NCI-H1417 treated with DMSO at 0.1 percent for 48 hours (cell line): ENCODE data around the gene CRP.
"Not testable (repeated sequence)": the region's sequence is repeated elsewhere in the genome, so short reads cannot be mapped to it uniquely, and the experiment has no call there.

Source experiments
- DNase-seq: peaks from one replicate; lab custom pipeline; 2025; lab: John Stamatoyannopoulos, UW

The CRP gene, protein sequence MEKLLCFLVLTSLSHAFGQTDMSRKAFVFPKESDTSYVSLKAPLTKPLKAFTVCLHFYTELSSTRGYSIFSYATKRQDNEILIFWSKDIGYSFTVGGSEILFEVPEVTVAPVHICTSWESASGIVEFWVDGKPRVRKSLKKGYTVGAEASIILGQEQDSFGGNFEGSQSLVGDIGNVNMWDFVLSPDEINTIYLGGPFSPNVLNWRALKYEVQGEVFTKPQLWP

DNA sequence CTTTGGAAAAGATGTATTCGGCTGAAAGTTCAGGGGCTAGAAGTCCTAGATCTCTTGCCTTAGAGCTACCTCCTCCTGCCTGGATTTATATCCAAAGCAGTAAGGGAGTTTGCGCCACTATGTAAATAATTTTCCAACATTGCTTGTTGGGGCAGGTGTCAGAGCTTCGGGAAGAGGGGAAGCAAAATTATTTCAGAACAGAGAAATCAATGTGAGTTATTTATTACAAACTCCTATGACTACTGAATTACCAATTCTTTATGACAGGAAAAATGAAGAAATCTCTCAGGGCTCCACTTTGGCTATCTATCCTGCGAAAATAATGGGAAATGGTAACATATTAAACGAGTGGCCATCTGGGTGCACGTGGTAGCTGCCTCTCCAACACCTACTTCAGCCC lies at the start of gene CRP:
Gene CRP (minus strand): TSS at position 61 of the 400 bp plus-strand sequence. CDS start 104 bp downstream, outside the sequence.
- DNase-seq: no peak

DNA sequence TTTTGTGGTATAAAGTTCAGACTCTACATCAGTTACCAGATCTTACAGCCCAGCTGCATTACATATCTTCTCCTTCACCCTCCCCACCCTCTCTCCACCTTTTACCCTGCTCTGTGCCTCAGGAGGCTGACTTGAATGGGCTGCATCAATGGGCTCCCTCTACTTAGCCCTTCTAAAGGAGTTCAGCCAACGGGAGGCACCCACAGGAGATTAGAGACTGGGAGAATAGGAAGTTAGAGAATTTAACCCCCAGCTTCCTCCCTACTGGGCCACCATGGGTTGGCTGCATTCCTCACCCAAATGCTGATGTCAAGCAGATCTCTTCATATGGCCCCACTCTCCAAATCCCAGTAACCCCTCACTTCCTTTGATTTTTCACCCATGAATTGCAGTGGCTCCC lies 49.3 kb upstream of the CRP start:
- DNase-seq: no peak

DNA sequence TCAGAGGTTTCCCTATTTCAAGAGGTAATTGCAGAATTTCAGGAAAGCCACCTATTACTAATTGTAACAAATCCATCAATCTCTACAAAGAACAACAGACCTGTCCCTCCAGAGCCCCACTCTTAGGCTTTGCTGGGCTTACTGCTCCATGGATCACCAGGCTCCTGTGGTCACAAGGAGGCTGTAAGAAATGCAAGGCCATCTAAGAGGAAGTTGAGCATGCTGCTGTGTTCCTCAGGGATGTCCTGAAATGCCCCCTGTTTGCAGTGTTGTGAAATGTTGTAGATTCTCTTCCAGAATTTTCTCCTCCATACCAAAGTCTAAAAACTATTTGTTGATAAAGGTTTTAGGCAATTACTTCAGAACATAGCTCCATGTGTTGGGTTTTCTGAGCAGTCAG lies 42.0 kb upstream of the CRP start:
- no peak for DNase-seq

DNA sequence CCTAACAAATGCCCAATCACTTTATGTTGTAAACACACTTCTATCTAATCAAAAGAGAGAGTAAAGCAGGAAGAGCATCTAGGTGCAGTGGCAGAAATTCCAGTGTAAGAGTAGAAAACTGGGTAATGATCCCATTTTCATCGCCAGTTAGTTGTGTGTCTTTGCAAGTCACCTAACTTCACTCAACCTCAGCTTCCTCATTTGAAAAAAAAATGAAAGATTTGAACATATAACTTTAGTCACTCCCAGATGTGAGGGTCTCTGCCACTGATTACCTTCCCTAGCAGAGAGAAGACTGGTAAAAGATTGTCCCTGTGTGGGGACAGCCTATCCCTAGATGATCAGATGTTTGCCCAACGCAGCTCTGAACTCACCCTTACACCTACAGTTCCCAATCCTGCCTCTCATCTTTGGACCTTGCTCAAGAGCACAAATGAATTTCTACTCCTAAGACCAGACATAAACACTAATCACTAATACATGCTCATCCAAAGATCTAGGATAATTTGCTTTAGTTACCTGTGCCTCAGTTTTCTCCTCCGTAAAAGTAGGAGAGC lies 41.1 kb upstream of the CRP start:
- DNase-seq: no peak

DNA sequence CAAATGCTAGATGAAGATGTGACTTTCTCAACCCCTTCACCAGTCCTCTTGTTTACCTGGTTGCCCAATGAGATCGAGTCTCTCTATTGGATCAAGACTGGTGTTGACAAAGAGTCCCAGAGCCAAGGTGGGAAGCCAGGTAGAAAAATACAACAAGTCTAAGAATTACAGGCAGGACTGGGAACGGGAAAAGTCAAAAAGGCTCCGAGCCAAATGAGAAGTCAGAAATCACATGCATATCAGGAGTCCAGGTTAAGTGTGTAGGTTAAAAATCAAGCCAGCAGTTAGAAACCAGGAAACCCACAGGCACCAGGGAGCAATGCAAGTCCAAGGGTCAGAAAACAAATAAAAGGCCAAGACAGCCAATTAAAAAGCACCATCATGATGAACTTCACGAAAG lies 39.0 kb upstream of the CRP start:
- DNase-seq: no peak

DNA sequence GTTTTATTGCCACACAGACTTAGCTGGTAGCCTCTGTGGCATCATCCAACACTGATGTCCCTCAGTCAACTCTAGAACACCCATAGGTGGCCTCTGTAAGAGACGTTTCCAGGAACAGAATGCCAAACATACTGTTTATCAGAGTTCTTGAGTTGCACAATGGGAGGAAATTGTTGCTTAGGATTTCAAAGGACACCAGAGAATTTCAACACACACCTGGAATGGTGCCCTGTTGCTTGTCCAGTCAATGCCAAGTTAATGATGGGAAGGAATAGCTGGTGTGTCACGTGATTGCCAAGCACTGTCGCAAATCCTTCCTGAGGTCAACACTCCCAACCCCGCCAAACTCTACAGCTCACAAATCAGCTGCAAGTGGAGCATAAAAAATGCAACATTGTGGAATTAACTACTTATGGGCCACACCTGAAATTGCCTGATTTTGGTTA lies 37.8 kb upstream of the CRP start:
- no peak for DNase-seq

DNA sequence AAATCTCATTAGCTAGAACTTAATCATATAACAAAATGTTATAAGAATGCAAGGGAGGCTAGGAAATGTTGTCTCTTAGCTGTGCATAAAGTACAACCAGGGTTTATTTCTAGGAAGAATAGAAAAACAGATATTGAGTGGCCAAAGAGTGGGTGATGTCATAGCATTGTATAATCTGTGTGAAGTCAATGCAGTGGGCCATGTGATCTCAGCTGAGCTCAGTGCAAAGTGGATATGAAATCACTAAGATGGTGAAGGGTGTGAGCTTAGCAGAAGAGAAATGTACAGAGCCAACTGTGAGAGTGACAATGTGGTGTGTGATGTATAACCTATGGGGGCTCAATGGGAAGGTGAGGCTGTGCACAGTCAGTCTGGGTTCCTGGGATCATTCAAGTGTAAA lies 36.6 kb upstream of the CRP start:
- DNase-seq: no peak

DNA sequence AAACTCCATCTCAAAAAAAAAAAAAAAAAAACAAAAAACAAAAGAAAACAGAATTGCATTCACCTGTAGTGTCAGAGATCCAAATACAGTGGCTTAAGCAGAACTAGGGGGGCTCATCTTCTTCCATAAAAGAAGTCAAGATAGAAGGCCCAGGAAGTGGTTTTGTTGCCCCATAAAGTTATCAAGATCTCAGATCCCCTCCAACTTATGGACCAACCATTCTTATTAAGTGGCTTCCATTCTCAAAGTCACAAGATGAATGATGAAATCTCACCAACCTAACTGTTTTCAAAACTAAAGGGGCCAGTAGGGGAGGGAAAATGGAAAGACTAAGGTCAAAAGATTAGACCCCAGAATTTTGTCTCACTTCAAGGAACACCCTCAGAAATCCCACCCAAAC lies 36.2 kb upstream of the CRP start:
- no peak for DNase-seq

DNA sequence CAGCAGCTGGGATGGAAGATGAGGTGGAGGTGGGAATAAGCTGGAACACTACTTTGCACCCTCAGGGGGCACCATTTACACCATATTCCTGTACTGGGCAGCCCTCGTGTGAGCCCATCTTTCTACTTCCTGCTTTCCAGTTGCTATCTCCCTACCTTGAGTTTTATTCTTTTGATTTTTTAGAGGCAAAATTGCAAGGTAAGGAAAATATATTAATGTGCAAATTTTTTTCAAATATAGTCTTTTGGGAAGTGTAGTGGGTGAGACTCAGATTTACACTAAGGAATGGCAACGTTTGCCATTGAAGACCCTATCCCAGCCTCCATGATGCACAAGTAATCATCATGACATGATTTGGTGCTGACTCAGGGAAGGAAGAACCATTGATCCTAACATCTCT lies 35.2 kb upstream of the CRP start:
- DNase-seq: no peak

DNA sequence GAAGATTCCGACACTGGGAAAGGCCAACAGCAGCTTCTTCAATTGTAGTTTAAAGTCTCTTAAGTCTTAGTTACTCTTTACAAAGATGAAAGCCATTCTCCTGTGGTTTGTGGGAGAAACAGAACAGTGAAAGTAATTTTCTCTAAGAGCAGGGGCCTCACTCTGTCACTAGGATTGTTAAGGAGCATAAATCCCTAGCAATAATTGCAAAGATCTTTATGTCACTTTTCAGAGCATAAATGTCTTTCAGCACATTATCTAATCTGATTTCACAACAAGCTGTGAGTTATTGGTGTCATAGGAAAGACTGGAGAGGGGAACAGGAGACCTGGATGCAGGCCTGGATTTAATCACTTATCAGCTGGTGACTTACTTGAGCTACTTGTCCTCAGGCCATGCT lies 34.0 kb upstream of the CRP start:
- DNase-seq: no peak

DNA sequence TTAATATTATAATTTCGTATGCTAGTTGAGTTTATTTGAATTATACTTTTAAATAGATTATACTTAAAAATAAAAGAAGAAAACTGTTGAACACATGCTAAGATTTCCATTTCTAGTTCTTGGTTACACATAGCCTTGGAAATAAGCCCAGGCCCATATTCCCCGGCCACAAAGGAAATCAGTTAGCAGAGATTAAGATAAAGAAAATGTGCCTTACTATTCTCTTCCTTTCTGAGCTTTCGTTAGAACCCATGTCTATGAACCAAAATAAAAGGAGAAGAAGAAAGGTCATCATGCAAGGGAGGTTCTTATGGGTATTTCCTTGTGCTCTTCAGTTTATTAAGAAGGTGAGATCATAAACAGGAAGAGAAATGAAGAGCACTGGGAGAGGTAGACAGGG lies 32.3 kb upstream of the CRP start:
- no peak for DNase-seq

DNA sequence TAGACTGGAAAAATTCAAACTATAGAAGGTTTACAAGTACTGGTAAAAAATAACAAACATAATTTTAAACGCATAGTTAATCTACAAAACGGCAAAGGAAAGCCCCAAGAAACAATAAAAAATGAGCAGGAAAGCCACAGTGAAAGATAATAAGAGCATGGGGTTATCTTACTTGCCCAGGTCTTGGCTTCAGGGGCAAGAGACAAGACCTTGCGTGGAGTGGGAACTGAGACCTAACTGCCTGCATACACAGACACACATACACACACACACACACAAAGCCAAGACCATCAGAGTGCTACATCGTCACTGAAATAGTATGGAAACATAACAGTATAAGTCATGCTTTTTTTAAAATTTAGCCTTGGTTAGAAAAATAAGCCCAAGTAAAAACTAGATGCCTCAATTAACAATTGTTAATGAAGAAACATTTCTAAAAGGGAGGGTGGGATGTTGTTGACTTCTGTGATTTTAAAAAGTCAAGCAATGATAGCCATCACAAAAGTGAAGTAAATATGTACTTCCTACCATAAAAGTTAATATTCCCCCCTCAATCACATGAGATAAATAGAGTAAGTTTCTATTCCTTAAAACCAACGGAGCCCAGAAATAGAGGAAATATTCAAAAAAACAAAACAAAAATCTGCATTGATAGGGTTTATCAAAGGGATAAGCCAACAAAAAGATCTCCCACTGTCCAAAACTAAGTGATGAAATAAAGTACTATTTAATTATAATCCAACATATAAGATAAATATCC lies 29.4 kb upstream of the CRP start:
- no peak for DNase-seq

DNA sequence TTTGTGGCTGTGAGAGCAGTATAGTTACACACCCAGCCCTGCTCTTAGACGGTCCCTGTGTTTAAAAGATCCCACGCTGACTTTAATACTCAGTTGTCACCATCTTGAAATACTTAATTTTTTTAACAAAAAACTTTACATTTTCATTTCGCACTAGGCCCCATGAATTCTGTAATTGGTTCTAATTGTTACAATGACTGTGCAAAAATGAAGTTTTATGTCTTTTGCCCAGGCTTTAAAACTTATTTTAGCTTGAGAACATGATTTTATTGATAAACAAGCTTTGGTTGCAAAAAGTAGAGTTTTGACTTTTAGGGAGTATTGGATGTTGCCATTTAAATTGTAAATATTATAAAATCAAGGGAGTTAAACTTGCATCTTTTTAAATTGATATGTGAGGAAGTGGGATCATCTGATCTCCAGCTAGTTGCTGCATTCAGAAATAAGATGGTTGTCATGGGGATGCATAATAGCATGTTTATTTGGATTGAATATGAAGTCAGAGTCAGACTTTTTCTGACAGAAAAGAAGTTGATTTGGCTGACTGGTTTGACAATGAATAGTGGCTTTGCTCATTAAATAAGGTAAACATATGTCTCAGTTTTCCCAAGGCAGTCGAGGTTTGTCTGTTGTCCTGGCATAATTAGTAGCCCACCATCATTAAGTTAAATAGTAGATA lies 23.0 kb upstream of the CRP start:
- no peak for DNase-seq

DNA sequence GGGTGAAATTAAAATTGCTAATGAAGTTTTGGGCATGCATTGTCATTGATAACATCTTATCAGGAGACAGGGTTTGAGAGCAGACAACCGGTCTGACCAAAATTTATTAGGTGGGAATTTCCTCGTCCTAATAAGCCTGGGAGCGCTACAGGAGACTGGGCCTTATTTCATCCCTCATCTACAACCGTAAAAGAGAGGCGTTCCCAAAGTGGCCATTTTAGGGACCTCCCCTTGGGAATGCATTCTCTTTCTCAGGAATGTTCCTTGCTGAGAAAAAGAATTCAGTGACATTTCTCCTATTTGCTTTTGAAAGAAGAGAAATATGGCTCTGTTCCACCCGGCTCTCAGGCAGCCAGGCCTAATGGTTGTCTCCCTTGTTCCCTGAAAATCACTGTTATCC lies 8.8 kb upstream of the CRP start:
- not testable (repeated sequence) for DNase-seq

DNA sequence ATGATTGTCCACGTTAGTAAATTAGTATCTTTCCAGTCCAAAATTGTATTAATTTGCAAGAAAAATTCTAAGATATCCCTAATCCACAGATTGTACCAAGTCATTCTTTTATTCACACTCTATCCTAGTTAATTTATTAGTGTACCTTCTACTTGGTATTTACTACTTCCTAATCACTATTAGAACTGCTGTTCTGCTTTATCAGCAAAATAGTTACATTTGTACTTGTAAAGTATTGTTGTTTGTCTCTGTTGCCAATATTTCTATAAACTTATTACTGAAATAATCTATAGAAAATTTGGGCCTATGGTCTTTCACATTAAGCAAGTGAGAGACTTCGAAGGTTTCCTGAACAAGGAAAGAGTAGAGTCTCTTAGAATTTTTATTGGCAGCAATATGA lies 5.6 kb upstream of the CRP start:
- no peak for DNase-seq

DNA sequence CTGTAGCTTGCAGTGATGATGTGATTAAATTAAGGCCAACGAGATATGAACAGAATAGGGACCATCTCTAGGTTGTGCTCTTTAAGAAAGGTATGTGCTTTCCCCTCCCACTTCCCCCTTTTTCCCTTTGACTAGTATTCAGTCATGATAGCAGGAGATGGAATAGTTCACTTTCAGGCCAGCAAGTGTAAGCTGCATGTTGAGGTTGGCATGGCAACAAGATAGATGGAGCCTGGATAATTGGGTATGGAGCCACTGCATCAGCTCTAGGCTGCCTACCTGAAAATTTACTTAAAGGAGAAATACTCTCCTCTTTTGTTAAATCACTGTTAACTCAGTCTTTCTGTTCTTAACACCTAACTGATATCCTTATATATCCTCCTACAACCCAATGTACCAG lies 1.5 kb upstream of the CRP start:
- DNase-seq: no peak

DNA sequence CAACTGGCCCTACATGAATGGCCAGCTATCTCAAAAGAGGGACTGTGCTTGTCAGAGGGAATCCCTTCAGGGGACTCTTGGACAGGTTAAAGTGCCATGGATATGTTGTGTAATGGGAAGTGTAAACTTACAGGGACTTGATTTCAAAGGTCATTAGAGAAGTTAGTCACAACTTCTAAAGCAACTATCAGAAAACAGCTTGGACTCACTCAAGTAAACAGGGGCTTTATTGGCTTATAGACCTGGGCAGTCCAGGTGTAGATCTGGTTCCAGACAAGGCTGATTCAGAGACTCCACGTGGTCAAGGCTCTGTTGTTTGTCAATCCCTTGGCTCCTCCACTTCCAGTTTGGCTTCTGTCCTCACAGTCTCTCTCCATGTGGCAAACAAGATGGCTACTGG lies 2.3 kb downstream of the CRP start:
- DNase-seq: no peak

DNA sequence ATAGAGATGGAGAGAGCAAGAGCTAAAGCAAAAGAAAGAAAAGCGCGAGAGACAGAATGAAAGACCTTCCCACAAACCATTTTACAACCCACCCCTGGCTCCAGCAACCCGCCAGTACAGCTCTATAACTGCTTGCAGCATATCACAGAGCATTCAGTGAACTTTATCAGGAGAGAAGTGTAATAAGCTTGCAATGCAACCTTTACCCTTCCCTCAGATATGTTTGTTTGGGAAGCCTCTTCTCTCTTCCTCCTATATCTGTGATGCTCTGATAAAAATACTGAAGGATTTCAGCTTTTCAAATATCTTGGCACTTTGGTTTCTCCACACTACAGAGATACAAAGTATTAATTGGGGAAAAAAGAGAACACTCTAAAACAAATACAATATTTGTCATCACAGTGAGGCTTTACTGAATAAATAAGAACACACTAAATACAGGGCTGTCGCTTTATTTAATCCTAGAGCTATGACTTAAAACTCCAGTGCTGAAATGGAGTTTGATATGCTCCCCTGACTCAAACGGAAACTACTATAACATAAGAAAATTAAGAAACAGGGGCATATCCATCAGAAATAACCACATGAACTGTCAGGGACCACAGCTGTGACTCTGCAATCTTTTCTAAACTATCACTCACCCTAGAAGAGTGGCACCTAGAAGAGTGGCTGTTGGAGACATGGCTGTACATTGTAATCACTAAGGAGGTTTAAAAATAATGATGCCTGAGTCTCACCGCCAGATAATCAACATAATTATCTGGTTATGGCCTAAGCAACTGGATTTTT lies 6.7 kb downstream of the CRP start:
- DNase-seq: no peak

DNA sequence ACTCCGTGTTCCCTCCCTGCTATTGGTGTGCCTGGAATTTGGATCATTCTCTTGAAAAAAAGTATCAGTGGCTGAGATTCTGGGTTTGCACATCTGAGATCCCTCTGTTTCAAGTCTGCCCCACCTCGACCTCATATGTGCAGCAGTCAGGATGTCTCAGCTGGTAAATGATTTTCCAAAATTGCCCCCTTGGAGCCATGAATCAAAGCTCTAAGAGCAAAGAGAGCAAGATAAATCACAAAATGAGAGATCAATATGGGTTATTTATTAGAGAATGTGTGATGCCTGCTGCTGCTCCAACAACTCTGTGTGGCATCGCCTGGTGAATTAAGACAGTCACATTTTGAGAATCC lies 8.5 kb downstream of the CRP start:
- no peak for DNase-seq

DNA sequence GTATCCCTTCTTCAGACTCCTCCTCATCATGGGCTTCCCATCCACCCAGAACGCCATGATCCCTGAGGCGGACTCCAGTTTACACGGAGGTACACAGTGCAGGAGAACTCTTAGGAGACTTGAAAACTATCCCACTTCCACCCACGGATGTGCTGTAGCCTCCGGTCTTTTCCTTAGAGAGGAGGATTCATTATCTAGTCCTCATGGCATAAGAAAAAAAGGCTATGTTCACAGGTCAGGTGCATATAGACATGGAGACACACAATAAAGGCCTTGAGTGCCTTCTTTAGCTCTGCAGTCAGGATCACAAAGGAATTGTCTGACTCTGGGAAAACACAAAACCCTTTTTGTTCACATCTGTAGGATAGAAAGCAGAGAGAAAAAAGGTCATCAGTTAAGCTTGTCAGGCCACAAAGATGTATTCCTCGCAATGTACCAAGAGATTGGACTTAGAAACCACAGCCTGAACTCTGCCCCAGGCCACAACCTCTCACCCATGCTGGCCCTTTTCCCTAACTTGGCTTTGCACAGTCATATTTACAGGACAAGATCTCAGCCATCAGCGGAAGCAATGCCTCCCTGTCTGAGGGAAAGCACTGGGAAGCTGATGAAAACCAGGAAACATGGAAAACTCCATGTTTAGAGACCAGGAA lies 9.0 kb downstream of the CRP start:
- no peak for DNase-seq

DNA sequence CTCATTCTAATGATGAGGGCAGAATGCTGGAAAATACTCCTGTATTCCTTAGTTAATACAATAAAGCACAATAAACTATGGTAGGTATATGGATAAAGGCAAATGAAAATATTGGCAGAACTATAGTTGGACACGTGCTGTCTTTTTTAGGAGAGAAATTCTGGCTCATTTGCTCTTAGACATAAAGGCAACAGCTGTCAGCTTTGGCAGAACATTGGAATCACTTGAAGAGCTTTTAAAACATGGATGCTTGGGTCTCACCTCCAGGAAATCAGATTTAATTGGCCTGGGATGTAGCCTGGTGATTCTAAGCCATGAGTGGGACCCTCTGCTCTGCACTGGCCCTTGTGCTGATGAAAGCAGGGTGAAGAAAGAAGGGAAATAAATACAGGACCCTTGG lies 9.9 kb downstream of the CRP start:
- no peak for DNase-seq

DNA sequence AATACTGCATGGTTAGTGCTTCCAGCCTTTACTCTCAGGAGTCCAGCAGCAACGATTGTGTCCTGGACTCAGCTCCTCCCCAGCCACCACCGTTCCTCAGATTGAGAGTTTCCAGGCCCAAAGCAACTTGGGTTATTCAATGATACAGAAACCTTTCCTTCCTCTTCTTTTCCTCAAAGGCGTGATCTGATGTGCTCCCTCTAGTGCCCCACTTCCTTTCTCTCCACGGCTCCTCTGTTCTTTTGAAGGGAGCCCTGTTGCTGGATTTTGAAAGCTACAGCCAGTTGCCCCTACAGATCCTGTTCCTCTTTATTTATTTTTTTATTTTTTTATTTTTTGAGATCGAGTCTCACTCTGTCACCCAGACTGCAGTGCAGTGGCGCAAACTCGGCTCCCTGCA lies 14.1 kb downstream of the CRP start:
- DNase-seq: no peak
